HEK293 (cell line): ENCODE measurements around the gene TSHZ2.

Experiments used
- CTCF ChIA-PET: fragments of 350-600 bp; formaldehyde crosslinking; extraction: SDS; loops from one replicate; lab custom pipeline; 2021; ENCODE audit warnings: antibody characterized with exemption; lab: Yijun Ruan, JAX
- POLR2A ChIA-PET: fragments of 300-600 bp; formaldehyde crosslinking; extraction: SDS; loops from one replicate; lab custom pipeline; 2020; ENCODE audit warnings: antibody characterized with exemption, inconsistent platforms; lab: Yijun Ruan, JAX
- H3K27ac ChIP-seq: fragments of 200-500 bp; sonication (Bioruptor generic); 2 replicates; pipeline ENCODE4 v1.5.1; 2014; ENCODE audit warnings: low read depth, low read length, control low read depth, inconsistent platforms; ENCODE audit errors: extremely low read depth
- H3K36me3 ChIP-seq, 2 experiments: fragments of 200-500 bp in 1 of 2; sonication (Bioruptor generic) in 1 of 2; 1 replicate in 1 of 2; 2 replicates in 1 of 2; pipeline ENCODE4 v1.5.1; 2014 to 2017; ENCODE audit warnings: inconsistent platforms in 2 of 2, low read length in 2 of 2; ENCODE audit not compliant: control insufficient read depth in 2 of 2, insufficient read depth in 1 of 2
- H3K4me1 ChIP-seq: fragments of 200-500 bp; sonication (Bioruptor generic); 2 replicates; pipeline ENCODE4 v1.5.1; 2014; ENCODE audit warnings: mild to moderate bottlenecking, low read length, inconsistent platforms; ENCODE audit not compliant: control insufficient read depth, insufficient read depth
- H3K4me3 ChIP-seq: 2 replicates; pipeline ENCODE4 v1.5.1; 2011; ENCODE audit warnings: low read depth, mild to moderate bottlenecking, control low read depth, low read length, moderate library complexity
- H3K9me3 ChIP-seq: fragments of 200-500 bp; sonication (Bioruptor generic); 2 replicates; pipeline ENCODE4 v1.5.1; 2014; ENCODE audit warnings: low read depth, low read length, inconsistent platforms; ENCODE audit not compliant: control insufficient read depth, insufficient read depth
- GFI1B ChIP-seq: fragments of 450-650 bp; formaldehyde crosslinking; IDR thresholded peaks from 2 replicates; pipeline ENCODE4 v1.5.1; 2016; ENCODE audit warnings: missing biosample characterization, missing genetic modification characterization
- GLI2 ChIP-seq: fragments of 450-650 bp; formaldehyde crosslinking; IDR thresholded peaks from 2 replicates; pipeline ENCODE4; 2017; ENCODE audit warnings: missing biosample characterization, missing genetic modification characterization, low read depth, borderline replicate concordance
- HOXD13 ChIP-seq: sonication (generic); formaldehyde crosslinking; IDR thresholded peaks from 2 replicates; pipeline ENCODE4 v1.8.0; 2022; ENCODE audit warnings: missing genetic modification reagents, borderline replicate concordance
- KLF7 ChIP-seq: fragments of 450-650 bp; formaldehyde crosslinking; IDR thresholded peaks from 2 replicates; pipeline ENCODE4 v1.5.1; 2016; ENCODE audit warnings: missing biosample characterization, missing genetic modification characterization, borderline replicate concordance
- OSR2 ChIP-seq: fragments of 450-650 bp; formaldehyde crosslinking; IDR thresholded peaks from 2 replicates; pipeline ENCODE4 v1.5.1; 2016; ENCODE audit warnings: missing biosample characterization, missing genetic modification characterization
- TCF7L2 ChIP-seq: IDR thresholded peaks from 2 replicates; pipeline ENCODE4 v1.6.1; 2011; ENCODE audit warnings: low read depth, mild to moderate bottlenecking, inconsistent platforms, low read length, moderate library complexity, borderline replicate concordance
- ZBTB17 ChIP-seq: fragments of 450-650 bp; formaldehyde crosslinking; IDR thresholded peaks from 2 replicates; pipeline ENCODE4 v1.5.1; 2016; ENCODE audit warnings: missing biosample characterization, missing genetic modification characterization
- ZFHX2 ChIP-seq: fragments of 450-650 bp; formaldehyde crosslinking; conservative IDR thresholded peaks from 2 replicates; pipeline ENCODE4 v1.5.1; 2016; ENCODE audit warnings: missing biosample characterization, missing genetic modification characterization
- ZNF16 ChIP-seq: fragments of 450-650 bp; formaldehyde crosslinking; IDR thresholded peaks from 2 replicates; pipeline ENCODE4 v1.5.1; 2016; ENCODE audit warnings: low read depth, missing biosample characterization, missing genetic modification characterization
- ZNF174 ChIP-seq: fragments of 450-650 bp; formaldehyde crosslinking; IDR thresholded peaks from 2 replicates; pipeline ENCODE4 v1.5.0; 2017; ENCODE audit warnings: missing biosample characterization, mild to moderate bottlenecking, missing genetic modification characterization
- ZNF221 ChIP-seq: fragments of 450-650 bp; formaldehyde crosslinking; IDR thresholded peaks from 2 replicates; pipeline ENCODE4 v1.5.1; 2017; ENCODE audit warnings: missing biosample characterization, missing genetic modification characterization, borderline replicate concordance
- ZNF366 ChIP-seq: fragments of 450-650 bp; formaldehyde crosslinking; conservative IDR thresholded peaks from 2 replicates; pipeline ENCODE4 v1.5.1; 2016; ENCODE audit warnings: missing biosample characterization, missing genetic modification characterization
- ZNF514 ChIP-seq: fragments of 450-650 bp; formaldehyde crosslinking; IDR thresholded peaks from 2 replicates; pipeline ENCODE4 v1.5.1; 2016; ENCODE audit warnings: missing biosample characterization, missing genetic modification characterization
- ZNF561 ChIP-seq: fragments of 450-650 bp; IDR thresholded peaks from 2 replicates; pipeline ENCODE4 v1.5.1; 2018; ENCODE audit warnings: missing biosample characterization, missing genetic modification characterization, borderline replicate concordance
- ZNF585B ChIP-seq: fragments of 450-650 bp; formaldehyde crosslinking; IDR thresholded peaks from 2 replicates; pipeline ENCODE4 v1.5.1; 2016; ENCODE audit warnings: missing biosample characterization, missing genetic modification characterization
- ZNF707 ChIP-seq: fragments of 450-650 bp; formaldehyde crosslinking; IDR thresholded peaks from 2 replicates; pipeline ENCODE4 v1.5.1; 2016; ENCODE audit warnings: missing biosample characterization, missing genetic modification characterization
- ZSCAN16 ChIP-seq: fragments of 450-650 bp; formaldehyde crosslinking; IDR thresholded peaks from 2 replicates; pipeline ENCODE4 v1.5.1; 2016; ENCODE audit warnings: missing biosample characterization, missing genetic modification characterization
- TF ChIP-seq, protein P1 (sequence below): fragments of 450-650 bp; formaldehyde crosslinking; IDR thresholded peaks from 2 replicates; pipeline ENCODE4 v1.5.1; 2016; ENCODE audit warnings: missing biosample characterization, missing genetic modification characterization
- TF ChIP-seq, protein P2 (sequence below): fragments of 450-650 bp; formaldehyde crosslinking; IDR thresholded peaks from 2 replicates; pipeline ENCODE4 v1.5.1; 2017; ENCODE audit warnings: missing biosample characterization, missing genetic modification characterization
- TF ChIP-seq, protein P3 (sequence below): fragments of 450-650 bp; formaldehyde crosslinking; IDR thresholded peaks from 2 replicates; pipeline ENCODE4 v1.5.1; 2016; ENCODE audit warnings: missing biosample characterization, missing genetic modification characterization, borderline replicate concordance
- TF ChIP-seq, protein P4 (sequence below): IDR thresholded peaks from 2 replicates; pipeline ENCODE4 v1.6.1; 2011; ENCODE audit warnings: mild to moderate bottlenecking, low read depth, low read length, borderline replicate concordance
- TF ChIP-seq, protein P5 (sequence below): fragments of 450-650 bp; formaldehyde crosslinking; optimal IDR thresholded peaks from 2 replicates; pipeline ENCODE3; 2016; ENCODE audit warnings: missing biosample characterization, mild to moderate bottlenecking, missing genetic modification characterization
- TF ChIP-seq, protein P6 (sequence below): fragments of 450-650 bp; formaldehyde crosslinking; IDR thresholded peaks from 2 replicates; pipeline ENCODE4 v1.5.1; 2016; ENCODE audit warnings: missing biosample characterization, missing genetic modification characterization

Gene TSHZ2

DNA sequence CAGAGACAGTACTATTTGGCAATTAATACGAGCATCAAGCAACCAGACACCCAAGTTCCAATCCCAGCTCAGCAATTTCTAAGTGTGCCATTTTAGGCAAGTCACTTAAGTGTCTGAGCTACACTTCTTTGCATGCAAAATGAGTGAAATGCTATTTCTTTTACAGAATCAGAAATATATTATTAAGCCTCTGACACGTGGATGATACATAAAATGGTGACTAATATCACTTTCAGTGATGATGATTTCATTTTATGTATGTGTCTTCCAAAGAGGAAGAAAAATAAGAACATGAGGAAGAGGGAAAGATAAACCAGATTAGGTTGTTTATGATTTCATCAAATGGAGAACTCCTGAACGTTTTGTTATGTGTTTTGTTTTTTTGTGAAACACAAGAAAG is 158.6 kb downstream of the TSHZ2 start:
- Histone ChIP-seq H3K36me3 (no peaks in the 10 kb centered on the region), H3K9me3 (no peaks in the 10 kb centered on the region), H3K27ac (no peak overlapping the region), H3K4me1 (peaks cover 10% of the 10 kb centered on the region), H3K4me3 (no peak overlapping the region)
- TF ChIP-seq ZNF366 (tag by site-specific recombination) (no peak), GLI2 (tag by site-specific recombination) (no peak), ZBTB17 (tag by site-specific recombination) (no peak), ZNF561 (no peak), ZNF221 (tag by site-specific recombination) (no peak), ZNF174 (no peak), ZNF16 (tag by site-specific recombination) (no peak), ZNF707 (tag by site-specific recombination) (no peak)
- TF ChIP-seq, protein P1, sequence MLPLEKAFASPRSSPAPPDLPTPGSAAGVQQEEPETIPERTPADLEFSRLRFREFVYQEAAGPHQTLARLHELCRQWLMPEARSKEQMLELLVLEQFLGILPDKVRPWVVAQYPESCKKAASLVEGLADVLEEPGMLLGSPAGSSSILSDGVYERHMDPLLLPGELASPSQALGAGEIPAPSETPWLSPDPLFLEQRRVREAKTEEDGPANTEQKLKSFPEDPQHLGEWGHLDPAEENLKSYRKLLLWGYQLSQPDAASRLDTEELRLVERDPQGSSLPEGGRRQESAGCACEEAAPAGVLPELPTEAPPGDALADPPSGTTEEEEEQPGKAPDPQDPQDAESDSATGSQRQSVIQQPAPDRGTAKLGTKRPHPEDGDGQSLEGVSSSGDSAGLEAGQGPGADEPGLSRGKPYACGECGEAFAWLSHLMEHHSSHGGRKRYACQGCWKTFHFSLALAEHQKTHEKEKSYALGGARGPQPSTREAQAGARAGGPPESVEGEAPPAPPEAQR (tag by site-specific recombination): no peak
- TF ChIP-seq, protein P2, sequence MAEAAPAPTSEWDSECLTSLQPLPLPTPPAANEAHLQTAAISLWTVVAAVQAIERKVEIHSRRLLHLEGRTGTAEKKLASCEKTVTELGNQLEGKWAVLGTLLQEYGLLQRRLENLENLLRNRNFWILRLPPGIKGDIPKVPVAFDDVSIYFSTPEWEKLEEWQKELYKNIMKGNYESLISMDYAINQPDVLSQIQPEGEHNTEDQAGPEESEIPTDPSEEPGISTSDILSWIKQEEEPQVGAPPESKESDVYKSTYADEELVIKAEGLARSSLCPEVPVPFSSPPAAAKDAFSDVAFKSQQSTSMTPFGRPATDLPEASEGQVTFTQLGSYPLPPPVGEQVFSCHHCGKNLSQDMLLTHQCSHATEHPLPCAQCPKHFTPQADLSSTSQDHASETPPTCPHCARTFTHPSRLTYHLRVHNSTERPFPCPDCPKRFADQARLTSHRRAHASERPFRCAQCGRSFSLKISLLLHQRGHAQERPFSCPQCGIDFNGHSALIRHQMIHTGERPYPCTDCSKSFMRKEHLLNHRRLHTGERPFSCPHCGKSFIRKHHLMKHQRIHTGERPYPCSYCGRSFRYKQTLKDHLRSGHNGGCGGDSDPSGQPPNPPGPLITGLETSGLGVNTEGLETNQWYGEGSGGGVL (tag by site-specific recombination): no peak
- TF ChIP-seq, protein P3, sequence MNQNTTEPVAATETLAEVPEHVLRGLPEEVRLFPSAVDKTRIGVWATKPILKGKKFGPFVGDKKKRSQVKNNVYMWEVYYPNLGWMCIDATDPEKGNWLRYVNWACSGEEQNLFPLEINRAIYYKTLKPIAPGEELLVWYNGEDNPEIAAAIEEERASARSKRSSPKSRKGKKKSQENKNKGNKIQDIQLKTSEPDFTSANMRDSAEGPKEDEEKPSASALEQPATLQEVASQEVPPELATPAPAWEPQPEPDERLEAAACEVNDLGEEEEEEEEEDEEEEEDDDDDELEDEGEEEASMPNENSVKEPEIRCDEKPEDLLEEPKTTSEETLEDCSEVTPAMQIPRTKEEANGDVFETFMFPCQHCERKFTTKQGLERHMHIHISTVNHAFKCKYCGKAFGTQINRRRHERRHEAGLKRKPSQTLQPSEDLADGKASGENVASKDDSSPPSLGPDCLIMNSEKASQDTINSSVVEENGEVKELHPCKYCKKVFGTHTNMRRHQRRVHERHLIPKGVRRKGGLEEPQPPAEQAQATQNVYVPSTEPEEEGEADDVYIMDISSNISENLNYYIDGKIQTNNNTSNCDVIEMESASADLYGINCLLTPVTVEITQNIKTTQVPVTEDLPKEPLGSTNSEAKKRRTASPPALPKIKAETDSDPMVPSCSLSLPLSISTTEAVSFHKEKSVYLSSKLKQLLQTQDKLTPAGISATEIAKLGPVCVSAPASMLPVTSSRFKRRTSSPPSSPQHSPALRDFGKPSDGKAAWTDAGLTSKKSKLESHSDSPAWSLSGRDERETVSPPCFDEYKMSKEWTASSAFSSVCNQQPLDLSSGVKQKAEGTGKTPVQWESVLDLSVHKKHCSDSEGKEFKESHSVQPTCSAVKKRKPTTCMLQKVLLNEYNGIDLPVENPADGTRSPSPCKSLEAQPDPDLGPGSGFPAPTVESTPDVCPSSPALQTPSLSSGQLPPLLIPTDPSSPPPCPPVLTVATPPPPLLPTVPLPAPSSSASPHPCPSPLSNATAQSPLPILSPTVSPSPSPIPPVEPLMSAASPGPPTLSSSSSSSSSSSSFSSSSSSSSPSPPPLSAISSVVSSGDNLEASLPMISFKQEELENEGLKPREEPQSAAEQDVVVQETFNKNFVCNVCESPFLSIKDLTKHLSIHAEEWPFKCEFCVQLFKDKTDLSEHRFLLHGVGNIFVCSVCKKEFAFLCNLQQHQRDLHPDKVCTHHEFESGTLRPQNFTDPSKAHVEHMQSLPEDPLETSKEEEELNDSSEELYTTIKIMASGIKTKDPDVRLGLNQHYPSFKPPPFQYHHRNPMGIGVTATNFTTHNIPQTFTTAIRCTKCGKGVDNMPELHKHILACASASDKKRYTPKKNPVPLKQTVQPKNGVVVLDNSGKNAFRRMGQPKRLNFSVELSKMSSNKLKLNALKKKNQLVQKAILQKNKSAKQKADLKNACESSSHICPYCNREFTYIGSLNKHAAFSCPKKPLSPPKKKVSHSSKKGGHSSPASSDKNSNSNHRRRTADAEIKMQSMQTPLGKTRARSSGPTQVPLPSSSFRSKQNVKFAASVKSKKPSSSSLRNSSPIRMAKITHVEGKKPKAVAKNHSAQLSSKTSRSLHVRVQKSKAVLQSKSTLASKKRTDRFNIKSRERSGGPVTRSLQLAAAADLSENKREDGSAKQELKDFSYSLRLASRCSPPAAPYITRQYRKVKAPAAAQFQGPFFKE: no peak
- TF ChIP-seq, protein P4, sequence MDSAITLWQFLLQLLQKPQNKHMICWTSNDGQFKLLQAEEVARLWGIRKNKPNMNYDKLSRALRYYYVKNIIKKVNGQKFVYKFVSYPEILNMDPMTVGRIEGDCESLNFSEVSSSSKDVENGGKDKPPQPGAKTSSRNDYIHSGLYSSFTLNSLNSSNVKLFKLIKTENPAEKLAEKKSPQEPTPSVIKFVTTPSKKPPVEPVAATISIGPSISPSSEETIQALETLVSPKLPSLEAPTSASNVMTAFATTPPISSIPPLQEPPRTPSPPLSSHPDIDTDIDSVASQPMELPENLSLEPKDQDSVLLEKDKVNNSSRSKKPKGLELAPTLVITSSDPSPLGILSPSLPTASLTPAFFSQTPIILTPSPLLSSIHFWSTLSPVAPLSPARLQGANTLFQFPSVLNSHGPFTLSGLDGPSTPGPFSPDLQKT: no peak
- TF ChIP-seq, protein P5, sequence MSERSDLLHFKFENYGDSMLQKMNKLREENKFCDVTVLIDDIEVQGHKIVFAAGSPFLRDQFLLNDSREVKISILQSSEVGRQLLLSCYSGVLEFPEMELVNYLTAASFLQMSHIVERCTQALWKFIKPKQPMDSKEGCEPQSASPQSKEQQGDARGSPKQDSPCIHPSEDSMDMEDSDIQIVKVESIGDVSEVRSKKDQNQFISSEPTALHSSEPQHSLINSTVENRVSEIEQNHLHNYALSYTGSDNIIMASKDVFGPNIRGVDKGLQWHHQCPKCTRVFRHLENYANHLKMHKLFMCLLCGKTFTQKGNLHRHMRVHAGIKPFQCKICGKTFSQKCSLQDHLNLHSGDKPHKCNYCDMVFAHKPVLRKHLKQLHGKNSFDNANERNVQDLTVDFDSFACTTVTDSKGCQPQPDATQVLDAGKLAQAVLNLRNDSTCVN: no peak
- ChIA-PET CTCF (no interaction called here), POLR2A (no interaction called here)

DNA sequence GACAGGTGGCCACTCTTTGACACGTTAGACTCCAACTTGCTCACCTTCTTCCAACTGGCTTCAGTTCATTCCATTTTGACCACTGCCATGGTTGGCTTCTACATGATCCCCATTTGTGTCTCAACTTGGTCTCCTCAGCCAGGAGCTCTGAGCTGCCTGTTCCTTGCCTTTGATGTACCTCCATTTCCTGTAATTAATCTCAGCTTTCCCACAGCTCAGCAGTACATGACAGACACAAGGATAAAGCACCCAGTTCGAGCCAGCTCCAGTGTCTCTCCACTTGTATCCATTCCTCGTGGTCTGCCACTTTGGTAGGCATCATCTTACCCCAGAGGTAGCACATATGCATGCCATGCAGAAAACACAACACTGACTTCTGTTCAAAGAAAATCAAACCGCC is 161.0 kb downstream of the TSHZ2 start:
- ChIA-PET POLR2A (no interaction called here), CTCF (no interaction called here)
- H3K4me3 ChIP-seq: no peak overlapping the region
- no peaks in the 10 kb centered on the region for H3K9me3 ChIP-seq
- H3K36me3 ChIP-seq: no peaks in the 10 kb centered on the region
- 0 out of 2 replicates have a peak, but pooled peaks cover 4% of the 10 kb centered on the region for H3K4me1 ChIP-seq
- no peak overlapping the region for H3K27ac ChIP-seq
- TF ChIP-seq ZNF514 (tag by site-specific recombination) (no peak), TCF7L2 (0 out of 2 replicates have a peak, but pooled peaks have one; percentile 75), ZFHX2 (tag by site-specific recombination) (no peak), GFI1B (tag by site-specific recombination) (no peak), KLF7 (tag by site-specific recombination) (no peak), ZNF16 (tag by site-specific recombination) (no peak), ZSCAN16 (tag by site-specific recombination) (no peak), HOXD13 (no peak), ZNF585B (tag by site-specific recombination) (no peak), OSR2 (tag by site-specific recombination) (peak; percentile 59; the same call in 1 of the 2 replicates)
- TF ChIP-seq, protein P6, sequence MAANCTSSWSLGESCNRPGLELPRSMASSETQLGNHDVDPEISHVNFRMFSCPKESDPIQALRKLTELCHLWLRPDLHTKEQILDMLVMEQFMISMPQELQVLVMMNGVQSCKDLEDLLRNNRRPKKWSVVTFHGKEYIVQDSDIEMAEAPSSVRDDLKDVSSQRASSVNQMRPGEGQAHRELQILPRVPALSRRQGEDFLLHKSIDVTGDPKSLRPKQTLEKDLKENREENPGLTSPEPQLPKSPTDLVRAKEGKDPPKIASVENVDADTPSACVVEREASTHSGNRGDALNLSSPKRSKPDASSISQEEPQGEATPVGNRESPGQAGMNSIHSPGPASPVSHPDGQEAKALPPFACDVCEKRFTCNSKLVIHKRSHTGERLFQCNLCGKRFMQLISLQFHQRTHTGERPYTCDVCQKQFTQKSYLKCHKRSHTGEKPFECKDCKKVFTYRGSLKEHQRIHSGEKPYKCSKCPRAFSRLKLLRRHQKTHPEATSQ (tag by site-specific recombination): no peak
